HCT116 (cell line): ENCODE results near the gene UBE2F. TPM values are rescaled to one million over a fixed set of nuclear protein-coding genes. Genes with fewer than 3 reads are reported as not detected.
A peak's percentile ranks its signal among the peaks of the same experiment; 100 is the strongest.

Experiments used
- ATAC-seq: fragments of 200-7000 bp; cut with Tn5 transposase; 2 replicates; pipeline ENCODE4 v1.9.1; 2020; ENCODE audit warnings: mild to moderate bottlenecking, moderate library complexity
- BruUV-seq: library from RNA; stranded (reverse); fragments of 400-500 nt; replicated peaks from 2 replicates; lab custom pipeline; 2021; lab: Mats Ljungman, UMichigan
- CTCF ChIA-PET: fragments of 300-600 bp; sonication (Branson Sonifier 250); formaldehyde crosslinking; loops from one replicate; lab custom pipeline; 2021; ENCODE audit warnings: antibody characterized with exemption; lab: Charles Lee
- POLR2A ChIA-PET: fragments of 300-600, 350-600 bp; sonication (Branson Sonifier 250); formaldehyde crosslinking; loops from one replicate; lab custom pipeline; 2021; ENCODE audit warnings: antibody characterized with exemption; lab: Charles Lee
- RAD21 ChIA-PET, 2 experiments: fragments of 300-600 bp; sonication (Branson Sonifier 250); formaldehyde crosslinking; loops; one replicate each; lab custom pipeline; 2023; ENCODE audit warnings: low total read pairs in 2 of 2; ENCODE audit not compliant: uncharacterized antibody in 2 of 2, unreplicated experiment in 2 of 2, low non-redundant PET in 1 of 2; lab: Charles Lee
- DNase-seq: peaks from one replicate; pipeline ENCODE4 v3.0.0-alpha.2; 2010; ENCODE audit warnings: low read depth, low spot score
- H2AFZ ChIP-seq: fragments of 200-600 bp; shearing (Covaris generic), sonication (generic); 2 replicates; pipeline ENCODE4 v1.6.1; 2017; ENCODE audit warnings: low read depth, mixed run types, mixed read lengths, antibody characterized with exemption, low read length; ENCODE audit not compliant: poor library complexity, severe bottlenecking
- H3K27ac ChIP-seq: 2 replicates; pipeline ENCODE4 v1.5.1; 2012; ENCODE audit warnings: low read depth, low read length
- H3K27me3 ChIP-seq: fragments of 200-600 bp; sonication (generic); 2 replicates; pipeline ENCODE4 v1.6.1; 2016; ENCODE audit warnings: mixed run types, low read length, mixed read lengths; ENCODE audit not compliant: insufficient read depth
- H3K36me3 ChIP-seq, 2 experiments: fragments of 200-500 bp in 1 of 2; fragments of 200-600 bp in 1 of 2; sonication (Bioruptor generic) in 1 of 2; sonication (generic) in 1 of 2; 2 replicates each; pipeline versions ENCODE4 v1.5.1 to v1.6.1; 2014 to 2016; ENCODE audit warnings: low read length in 2 of 2, inconsistent platforms in 1 of 2, mixed read lengths in 1 of 2, mixed run types in 1 of 2; ENCODE audit not compliant: insufficient read depth in 2 of 2, control insufficient read depth in 1 of 2
- H3K4me1 ChIP-seq, 2 experiments: fragments of 200-600 bp in 1 of 2; sonication (generic) in 1 of 2; 2 replicates each; pipeline versions ENCODE4 v1.5.1 to v1.6.1; 2012 to 2017; ENCODE audit warnings: low read length in 2 of 2, inconsistent platforms in 1 of 2, mild to moderate bottlenecking in 1 of 2, mixed read lengths in 1 of 2, mixed run types in 1 of 2, moderate library complexity in 1 of 2; ENCODE audit not compliant: insufficient read depth in 2 of 2, control insufficient read depth in 1 of 2
- H3K4me2 ChIP-seq: fragments of 200-600 bp; sonication (generic); 2 replicates; pipeline ENCODE4 v1.6.1; 2017; ENCODE audit warnings: mixed run types, low read length, mixed read lengths
- H3K4me3 ChIP-seq, 2 experiments: fragments of 200-600 bp in 1 of 2; sonication (generic) in 1 of 2; replicated peaks in 1 of 2; 2 replicates each; pipeline ENCODE4 v1.5.1; 2011 to 2016; ENCODE audit warnings: low read length in 2 of 2, control low read depth in 1 of 2, low read depth in 1 of 2, mild to moderate bottlenecking in 1 of 2, mixed read lengths in 1 of 2, mixed run types in 1 of 2
- H3K79me2 ChIP-seq: fragments of 200-600 bp; sonication (generic); 2 replicates; pipeline ENCODE4 v1.6.1; 2017; ENCODE audit warnings: mild to moderate bottlenecking, mixed run types, low read length, moderate library complexity, mixed read lengths; ENCODE audit not compliant: insufficient read depth
- H3K9ac ChIP-seq: fragments of 200-600 bp; sonication (generic); 2 replicates; pipeline ENCODE4 v1.6.1; 2016; ENCODE audit warnings: low read length, mixed read lengths
- H3K9me2 ChIP-seq: fragments of 200-600 bp; sonication (generic), shearing (Covaris generic); 2 replicates; pipeline ENCODE4 v1.6.1; 2017; ENCODE audit warnings: mixed run types, mild to moderate bottlenecking, moderate library complexity; ENCODE audit not compliant: insufficient read depth
- H3K9me3 ChIP-seq, 2 experiments: fragments of 200-500 bp in 1 of 2; fragments of 200-600 bp in 1 of 2; sonication (Bioruptor generic) in 1 of 2; sonication (generic) in 1 of 2; 2 replicates each; pipeline ENCODE4 v1.6.1; 2014 to 2017; ENCODE audit warnings: low read length in 2 of 2, mixed read lengths in 2 of 2, inconsistent platforms in 1 of 2, low read depth in 1 of 2, mild to moderate bottlenecking in 1 of 2, mixed run types in 1 of 2, moderate library complexity in 1 of 2; ENCODE audit not compliant: control insufficient read depth in 1 of 2, insufficient read depth in 1 of 2
- H4K20me1 ChIP-seq: fragments of 200-600 bp; sonication (generic), shearing (Covaris generic); 2 replicates; pipeline ENCODE4 v1.6.1; 2017; ENCODE audit warnings: mixed run types, mild to moderate bottlenecking, moderate library complexity; ENCODE audit not compliant: insufficient read depth
- ATF3 ChIP-seq: IDR thresholded peaks from 2 replicates; pipeline ENCODE4 v1.6.1; 2012
- CBX3 ChIP-seq: IDR thresholded peaks from 2 replicates; pipeline ENCODE4 v1.6.1; 2012; ENCODE audit warnings: low read depth
- CEBPB ChIP-seq: IDR thresholded peaks from 2 replicates; pipeline ENCODE4 v1.6.1; 2012; ENCODE audit warnings: low read depth
- EGR1 ChIP-seq: IDR thresholded peaks from 2 replicates; pipeline ENCODE4 v1.6.1; 2012; ENCODE audit warnings: low read depth
- ELF1 ChIP-seq: IDR thresholded peaks from 2 replicates; pipeline ENCODE4 v1.6.1; 2012; ENCODE audit warnings: low read depth, borderline replicate concordance
- EZH2phosphoT487 ChIP-seq: fragments of 200-600 bp; IDR thresholded peaks from 2 replicates; pipeline ENCODE4 v1.6.1; 2018; ENCODE audit warnings: antibody characterized with exemption, borderline replicate concordance
- FOSL1 ChIP-seq: IDR thresholded peaks from 2 replicates; pipeline ENCODE4 v1.6.1; 2012; ENCODE audit warnings: low read depth
- RAD21 ChIP-seq: IDR thresholded peaks from 2 replicates; pipeline ENCODE4 v1.6.1; 2012; ENCODE audit warnings: low read depth, mild to moderate bottlenecking
- SRF ChIP-seq: IDR thresholded peaks from 2 replicates; pipeline ENCODE4 v1.6.1; 2012; ENCODE audit warnings: low read depth
- TCF7L2 ChIP-seq: IDR thresholded peaks from 2 replicates; pipeline ENCODE4 v1.7.0; 2011; ENCODE audit warnings: borderline replicate concordance, inconsistent platforms; ENCODE audit not compliant: insufficient read depth, insufficient read length; ENCODE audit errors: extremely low read depth
- YY1 ChIP-seq: IDR thresholded peaks from 2 replicates; pipeline ENCODE4 v1.6.1; 2011; ENCODE audit warnings: low read length, low read depth, moderate library complexity, mild to moderate bottlenecking; ENCODE audit not compliant: insufficient replicate concordance; ENCODE audit errors: extremely low read depth
- ZFX ChIP-seq: fragments of 450-650 bp; IDR thresholded peaks from 2 replicates; pipeline ENCODE4 v1.6.1; 2017
- ZNF274 ChIP-seq: fragments of 200-500 bp; sonication (Bioruptor generic); IDR thresholded peaks from 2 replicates; pipeline ENCODE4 v1.6.1; 2014; ENCODE audit warnings: mild to moderate bottlenecking, low read depth, low read length, inconsistent platforms
- intact Hi-C: fragments of 100-400 bp; cut with micrococcal nuclease; formaldehyde crosslinking; loops from 2 replicates; pipeline ENCODE4 v1.10.0; 2022
- total RNA-seq: library from RNA; stranded (reverse); gene quantifications from one replicate; pipeline ENCODE4 v1.2.1, GENCODE V29; 2021; ENCODE audit not compliant: unreplicated experiment
- TF ChIP-seq, protein P1 (sequence below): IDR thresholded peaks from 2 replicates; pipeline ENCODE4 v1.6.1; 2012
- TF ChIP-seq, protein P2 (sequence below), 3 experiments: fragments of 200-600 bp in 1 of 3; sonication (generic) in 1 of 3; IDR thresholded peaks in 2 of 3; conservative IDR thresholded peaks in 1 of 3; 2 replicates each; pipeline ENCODE4 v1.5.1; 2012 to 2017; ENCODE audit warnings: low read depth in 2 of 3, low read length in 2 of 3, antibody characterized with exemption in 1 of 3, borderline replicate concordance in 1 of 3, control low read depth in 1 of 3, mild to moderate bottlenecking in 1 of 3, mixed read lengths in 1 of 3, mixed run types in 1 of 3, moderate library complexity in 1 of 3; ENCODE audit not compliant: insufficient read depth in 1 of 3
- TF ChIP-seq, protein P3 (sequence below): IDR thresholded peaks from 2 replicates; pipeline ENCODE4 v1.6.1; 2011; ENCODE audit warnings: mild to moderate bottlenecking, low read length, moderate library complexity; ENCODE audit not compliant: insufficient replicate concordance; ENCODE audit errors: extremely low read depth
- TF ChIP-seq, protein P4 (sequence below): IDR thresholded peaks from 2 replicates; pipeline ENCODE4 v1.6.1; 2012; ENCODE audit warnings: low read depth

UBE2F gene
- total RNA-seq, 1 experiment from 2014 or later = 32.8 TPM

DNA sequence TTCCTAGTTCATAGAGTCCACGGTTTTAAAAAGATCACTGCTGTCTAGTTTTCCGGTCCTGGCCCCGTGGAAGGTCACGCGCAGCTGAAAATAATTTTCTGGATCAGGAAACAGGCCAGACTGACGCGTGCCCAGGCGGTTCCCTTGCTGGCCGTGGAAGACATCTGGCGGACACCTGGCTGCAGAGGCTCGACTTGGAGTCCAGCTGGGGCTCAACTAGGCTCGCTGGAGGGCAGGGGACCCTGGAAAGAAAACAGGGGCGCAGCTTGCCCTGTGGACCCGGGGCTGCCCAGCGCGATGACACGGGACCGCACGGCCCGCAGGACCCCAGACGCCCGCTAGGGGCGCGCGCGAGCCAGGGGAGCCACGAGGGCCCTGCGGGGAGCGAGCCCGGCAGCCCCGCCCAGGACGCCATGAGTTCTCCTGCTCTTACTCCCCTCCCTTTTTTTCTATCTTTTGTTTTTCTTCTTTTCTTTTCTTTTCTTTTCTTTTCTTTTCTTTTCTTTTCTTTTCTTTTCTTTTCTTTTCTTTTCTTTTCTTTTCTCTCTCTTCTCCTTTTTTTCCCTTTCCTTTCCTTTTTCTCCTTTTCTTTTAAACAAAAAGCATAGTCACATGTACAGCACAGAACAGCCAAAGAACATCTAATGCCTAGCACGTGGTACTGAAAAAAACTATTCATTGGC is 43.2 kb upstream of the UBE2F start:
- Histone ChIP-seq H3K4me2 (peak overlapping the region; percentile 72), H3K36me3 (no peaks in the 10 kb centered on the region), H3K27me3 (no peaks in the 10 kb centered on the region), H3K9me3 (peaks cover 4% of the 10 kb centered on the region in 2 experiments; a peak in 1 of 4 replicates), H3K4me3 (peak overlapping the region; percentile 35 to 45), H3K4me1 (peaks cover 13 to 23% of the 10 kb centered on the region in 2 experiments), H2AFZ (peak overlapping the region; percentile 92), H3K9ac (peak overlapping the region; percentile 44), H3K27ac (peak overlapping the region; percentile 51; the same call in 1 of the 2 replicates), H3K79me2 (no peaks in the 10 kb centered on the region), H4K20me1 (no peaks in the 10 kb centered on the region), H3K9me2 (no peaks in the 10 kb centered on the region)
- ChIA-PET CTCF (interaction anchor here (0.6 to 1.9 kb wide), 14 partner anchors 9 to 361 kb away, joined by 3 to 7 read pairs (median 3); no protein-coding TSS in a partner anchor), POLR2A (interaction anchor here (0.5 to 1.2 kb wide), 2 partner anchors 56 to 214 kb away, joined by 3 read pairs; no protein-coding TSS in a partner anchor), RAD21 (interaction anchor here in 1 of 2 experiments (0.8 to 0.9 kb wide), 2 partner anchors 65 to 218 kb away, joined by 3 to 4 read pairs; no protein-coding TSS in a partner anchor)
- no TSS peak for BruUV-seq
- DNase-seq (peak; percentile 29), ATAC-seq (peak; percentile 91)
- intact Hi-C loops = loop anchor here (2.0 to 5.0 kb wide), 3 partner anchors 61 to 339 kb away; no protein-coding TSS in a partner anchor
- TF ChIP-seq, protein P1, sequence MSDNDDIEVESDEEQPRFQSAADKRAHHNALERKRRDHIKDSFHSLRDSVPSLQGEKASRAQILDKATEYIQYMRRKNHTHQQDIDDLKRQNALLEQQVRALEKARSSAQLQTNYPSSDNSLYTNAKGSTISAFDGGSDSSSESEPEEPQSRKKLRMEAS = peak; percentile 87
- TF ChIP-seq ZNF274 (no peak), RAD21 (peak; percentile 73), SRF (no peak), ELF1 (no peak), EZH2phosphoT487 (no peak), ATF3 (no peak), CBX3 (no peak), EGR1 (no peak), YY1 (peak; percentile 63), ZFX (no peak), TCF7L2 (no peak), FOSL1 (no peak), CEBPB (no peak)
- TF ChIP-seq, protein P2, sequence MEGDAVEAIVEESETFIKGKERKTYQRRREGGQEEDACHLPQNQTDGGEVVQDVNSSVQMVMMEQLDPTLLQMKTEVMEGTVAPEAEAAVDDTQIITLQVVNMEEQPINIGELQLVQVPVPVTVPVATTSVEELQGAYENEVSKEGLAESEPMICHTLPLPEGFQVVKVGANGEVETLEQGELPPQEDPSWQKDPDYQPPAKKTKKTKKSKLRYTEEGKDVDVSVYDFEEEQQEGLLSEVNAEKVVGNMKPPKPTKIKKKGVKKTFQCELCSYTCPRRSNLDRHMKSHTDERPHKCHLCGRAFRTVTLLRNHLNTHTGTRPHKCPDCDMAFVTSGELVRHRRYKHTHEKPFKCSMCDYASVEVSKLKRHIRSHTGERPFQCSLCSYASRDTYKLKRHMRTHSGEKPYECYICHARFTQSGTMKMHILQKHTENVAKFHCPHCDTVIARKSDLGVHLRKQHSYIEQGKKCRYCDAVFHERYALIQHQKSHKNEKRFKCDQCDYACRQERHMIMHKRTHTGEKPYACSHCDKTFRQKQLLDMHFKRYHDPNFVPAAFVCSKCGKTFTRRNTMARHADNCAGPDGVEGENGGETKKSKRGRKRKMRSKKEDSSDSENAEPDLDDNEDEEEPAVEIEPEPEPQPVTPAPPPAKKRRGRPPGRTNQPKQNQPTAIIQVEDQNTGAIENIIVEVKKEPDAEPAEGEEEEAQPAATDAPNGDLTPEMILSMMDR (IDR thresholded peaks at IDR 0.05 in 2 of 3, conservative IDR thresholded peaks at IDR 0.05 in 1 of 3; ENCODE audit: borderline replicate concordance in 1 of 3, insufficient read depth in 1 of 3, low read depth in 2 of 3, low read length in 2 of 3) = peak; percentile 69 to 99 (median 93)
- TF ChIP-seq, protein P3, sequence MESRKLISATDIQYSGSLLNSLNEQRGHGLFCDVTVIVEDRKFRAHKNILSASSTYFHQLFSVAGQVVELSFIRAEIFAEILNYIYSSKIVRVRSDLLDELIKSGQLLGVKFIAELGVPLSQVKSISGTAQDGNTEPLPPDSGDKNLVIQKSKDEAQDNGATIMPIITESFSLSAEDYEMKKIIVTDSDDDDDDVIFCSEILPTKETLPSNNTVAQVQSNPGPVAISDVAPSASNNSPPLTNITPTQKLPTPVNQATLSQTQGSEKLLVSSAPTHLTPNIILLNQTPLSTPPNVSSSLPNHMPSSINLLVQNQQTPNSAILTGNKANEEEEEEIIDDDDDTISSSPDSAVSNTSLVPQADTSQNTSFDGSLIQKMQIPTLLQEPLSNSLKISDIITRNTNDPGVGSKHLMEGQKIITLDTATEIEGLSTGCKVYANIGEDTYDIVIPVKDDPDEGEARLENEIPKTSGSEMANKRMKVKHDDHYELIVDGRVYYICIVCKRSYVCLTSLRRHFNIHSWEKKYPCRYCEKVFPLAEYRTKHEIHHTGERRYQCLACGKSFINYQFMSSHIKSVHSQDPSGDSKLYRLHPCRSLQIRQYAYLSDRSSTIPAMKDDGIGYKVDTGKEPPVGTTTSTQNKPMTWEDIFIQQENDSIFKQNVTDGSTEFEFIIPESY = no peak
- TF ChIP-seq, protein P4, sequence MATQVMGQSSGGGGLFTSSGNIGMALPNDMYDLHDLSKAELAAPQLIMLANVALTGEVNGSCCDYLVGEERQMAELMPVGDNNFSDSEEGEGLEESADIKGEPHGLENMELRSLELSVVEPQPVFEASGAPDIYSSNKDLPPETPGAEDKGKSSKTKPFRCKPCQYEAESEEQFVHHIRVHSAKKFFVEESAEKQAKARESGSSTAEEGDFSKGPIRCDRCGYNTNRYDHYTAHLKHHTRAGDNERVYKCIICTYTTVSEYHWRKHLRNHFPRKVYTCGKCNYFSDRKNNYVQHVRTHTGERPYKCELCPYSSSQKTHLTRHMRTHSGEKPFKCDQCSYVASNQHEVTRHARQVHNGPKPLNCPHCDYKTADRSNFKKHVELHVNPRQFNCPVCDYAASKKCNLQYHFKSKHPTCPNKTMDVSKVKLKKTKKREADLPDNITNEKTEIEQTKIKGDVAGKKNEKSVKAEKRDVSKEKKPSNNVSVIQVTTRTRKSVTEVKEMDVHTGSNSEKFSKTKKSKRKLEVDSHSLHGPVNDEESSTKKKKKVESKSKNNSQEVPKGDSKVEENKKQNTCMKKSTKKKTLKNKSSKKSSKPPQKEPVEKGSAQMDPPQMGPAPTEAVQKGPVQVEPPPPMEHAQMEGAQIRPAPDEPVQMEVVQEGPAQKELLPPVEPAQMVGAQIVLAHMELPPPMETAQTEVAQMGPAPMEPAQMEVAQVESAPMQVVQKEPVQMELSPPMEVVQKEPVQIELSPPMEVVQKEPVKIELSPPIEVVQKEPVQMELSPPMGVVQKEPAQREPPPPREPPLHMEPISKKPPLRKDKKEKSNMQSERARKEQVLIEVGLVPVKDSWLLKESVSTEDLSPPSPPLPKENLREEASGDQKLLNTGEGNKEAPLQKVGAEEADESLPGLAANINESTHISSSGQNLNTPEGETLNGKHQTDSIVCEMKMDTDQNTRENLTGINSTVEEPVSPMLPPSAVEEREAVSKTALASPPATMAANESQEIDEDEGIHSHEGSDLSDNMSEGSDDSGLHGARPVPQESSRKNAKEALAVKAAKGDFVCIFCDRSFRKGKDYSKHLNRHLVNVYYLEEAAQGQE = no peak
